ENCODE data around the gene AUTS2. TPM values are rescaled to one million over a fixed set of nuclear protein-coding genes. Genes with fewer than 3 reads are reported as not detected.

Gene AUTS2
- total and polyA plus RNA-seq, 2 experiments from 2014 or later: 32.0 to 91.0 TPM

- Mint-ChIP-seq H3K9me3 (peaks cover 4% of the 10 kb centered on the region; the same call in 2 of the 3 replicates), H3K27me3 (ENCODE audit: insufficient read depth, low read depth, poor library complexity) (no peaks in the 10 kb centered on the region), H3K27ac (no peak overlapping the region), H3K36me3 (ENCODE audit: low read depth) (no peaks in the 10 kb centered on the region), H3K4me3 (no peak overlapping the region), H3K4me1 (no peaks in the 10 kb centered on the region)
- Histone ChIP-seq H3K4me2 (no peak overlapping the region), H3K4me1 (ENCODE audit: insufficient read depth) (no peaks in the 10 kb centered on the region), H3K9me2 (ENCODE audit: insufficient read depth) (0 out of 2 replicates have a peak, but pooled peaks cover 14% of the 10 kb centered on the region), H3K79me2 (replicated peaks; ENCODE audit: insufficient read depth) (no peaks in the 10 kb centered on the region), H3F3A (replicated peaks; ENCODE audit: low read depth) (no peaks in the 10 kb centered on the region), H3K27me3 (ENCODE audit: insufficient read depth) (no peaks in the 10 kb centered on the region), H4K20me1 (replicated peaks; ENCODE audit: insufficient read depth) (no peaks in the 10 kb centered on the region), H3K36me3 (ENCODE audit: insufficient read depth) (no peaks in the 10 kb centered on the region), H3K4me3 (no peak overlapping the region), H2AFZ (no peak overlapping the region), H3K27ac (ENCODE audit: low read depth) (no peak overlapping the region)
- no peak for ATAC-seq
- TF ChIP-seq EZH2 (IDR thresholded peaks at IDR 0.05; ENCODE audit: low read depth, unreplicated experiment) (no peak), EZH2phosphoT487 (IDR thresholded peaks at IDR 0.05; ENCODE audit: unreplicated experiment) (no peak), ZNF114 (CRISPR knock-in tag; IDR thresholded peaks at IDR 0.05) (no peak), ZNF331 (CRISPR knock-in tag; IDR thresholded peaks at IDR 0.05; ENCODE audit: low read depth) (no peak), POLR2AphosphoS5 (IDR thresholded peaks at IDR 0.05; ENCODE audit: low read depth) (no peak), NANOG (IDR thresholded peaks at IDR 0.05; ENCODE audit: borderline replicate concordance) (no peak), CREB1 (CRISPR knock-in tag; IDR thresholded peaks at IDR 0.05; ENCODE audit: low read depth) (no peak), REST (IDR thresholded peaks at IDR 0.05; ENCODE audit: unreplicated experiment) (no peak), JUNB (IDR thresholded peaks at IDR 0.05; ENCODE audit: unreplicated experiment) (no peak), STAT1 (IDR thresholded peaks at IDR 0.05; ENCODE audit: unreplicated experiment) (no peak), CTCF (conservative IDR thresholded peaks at IDR 0.05; ENCODE audit: low read depth in 2 of 2) (no peak)
- TF ChIP-seq, protein P1, sequence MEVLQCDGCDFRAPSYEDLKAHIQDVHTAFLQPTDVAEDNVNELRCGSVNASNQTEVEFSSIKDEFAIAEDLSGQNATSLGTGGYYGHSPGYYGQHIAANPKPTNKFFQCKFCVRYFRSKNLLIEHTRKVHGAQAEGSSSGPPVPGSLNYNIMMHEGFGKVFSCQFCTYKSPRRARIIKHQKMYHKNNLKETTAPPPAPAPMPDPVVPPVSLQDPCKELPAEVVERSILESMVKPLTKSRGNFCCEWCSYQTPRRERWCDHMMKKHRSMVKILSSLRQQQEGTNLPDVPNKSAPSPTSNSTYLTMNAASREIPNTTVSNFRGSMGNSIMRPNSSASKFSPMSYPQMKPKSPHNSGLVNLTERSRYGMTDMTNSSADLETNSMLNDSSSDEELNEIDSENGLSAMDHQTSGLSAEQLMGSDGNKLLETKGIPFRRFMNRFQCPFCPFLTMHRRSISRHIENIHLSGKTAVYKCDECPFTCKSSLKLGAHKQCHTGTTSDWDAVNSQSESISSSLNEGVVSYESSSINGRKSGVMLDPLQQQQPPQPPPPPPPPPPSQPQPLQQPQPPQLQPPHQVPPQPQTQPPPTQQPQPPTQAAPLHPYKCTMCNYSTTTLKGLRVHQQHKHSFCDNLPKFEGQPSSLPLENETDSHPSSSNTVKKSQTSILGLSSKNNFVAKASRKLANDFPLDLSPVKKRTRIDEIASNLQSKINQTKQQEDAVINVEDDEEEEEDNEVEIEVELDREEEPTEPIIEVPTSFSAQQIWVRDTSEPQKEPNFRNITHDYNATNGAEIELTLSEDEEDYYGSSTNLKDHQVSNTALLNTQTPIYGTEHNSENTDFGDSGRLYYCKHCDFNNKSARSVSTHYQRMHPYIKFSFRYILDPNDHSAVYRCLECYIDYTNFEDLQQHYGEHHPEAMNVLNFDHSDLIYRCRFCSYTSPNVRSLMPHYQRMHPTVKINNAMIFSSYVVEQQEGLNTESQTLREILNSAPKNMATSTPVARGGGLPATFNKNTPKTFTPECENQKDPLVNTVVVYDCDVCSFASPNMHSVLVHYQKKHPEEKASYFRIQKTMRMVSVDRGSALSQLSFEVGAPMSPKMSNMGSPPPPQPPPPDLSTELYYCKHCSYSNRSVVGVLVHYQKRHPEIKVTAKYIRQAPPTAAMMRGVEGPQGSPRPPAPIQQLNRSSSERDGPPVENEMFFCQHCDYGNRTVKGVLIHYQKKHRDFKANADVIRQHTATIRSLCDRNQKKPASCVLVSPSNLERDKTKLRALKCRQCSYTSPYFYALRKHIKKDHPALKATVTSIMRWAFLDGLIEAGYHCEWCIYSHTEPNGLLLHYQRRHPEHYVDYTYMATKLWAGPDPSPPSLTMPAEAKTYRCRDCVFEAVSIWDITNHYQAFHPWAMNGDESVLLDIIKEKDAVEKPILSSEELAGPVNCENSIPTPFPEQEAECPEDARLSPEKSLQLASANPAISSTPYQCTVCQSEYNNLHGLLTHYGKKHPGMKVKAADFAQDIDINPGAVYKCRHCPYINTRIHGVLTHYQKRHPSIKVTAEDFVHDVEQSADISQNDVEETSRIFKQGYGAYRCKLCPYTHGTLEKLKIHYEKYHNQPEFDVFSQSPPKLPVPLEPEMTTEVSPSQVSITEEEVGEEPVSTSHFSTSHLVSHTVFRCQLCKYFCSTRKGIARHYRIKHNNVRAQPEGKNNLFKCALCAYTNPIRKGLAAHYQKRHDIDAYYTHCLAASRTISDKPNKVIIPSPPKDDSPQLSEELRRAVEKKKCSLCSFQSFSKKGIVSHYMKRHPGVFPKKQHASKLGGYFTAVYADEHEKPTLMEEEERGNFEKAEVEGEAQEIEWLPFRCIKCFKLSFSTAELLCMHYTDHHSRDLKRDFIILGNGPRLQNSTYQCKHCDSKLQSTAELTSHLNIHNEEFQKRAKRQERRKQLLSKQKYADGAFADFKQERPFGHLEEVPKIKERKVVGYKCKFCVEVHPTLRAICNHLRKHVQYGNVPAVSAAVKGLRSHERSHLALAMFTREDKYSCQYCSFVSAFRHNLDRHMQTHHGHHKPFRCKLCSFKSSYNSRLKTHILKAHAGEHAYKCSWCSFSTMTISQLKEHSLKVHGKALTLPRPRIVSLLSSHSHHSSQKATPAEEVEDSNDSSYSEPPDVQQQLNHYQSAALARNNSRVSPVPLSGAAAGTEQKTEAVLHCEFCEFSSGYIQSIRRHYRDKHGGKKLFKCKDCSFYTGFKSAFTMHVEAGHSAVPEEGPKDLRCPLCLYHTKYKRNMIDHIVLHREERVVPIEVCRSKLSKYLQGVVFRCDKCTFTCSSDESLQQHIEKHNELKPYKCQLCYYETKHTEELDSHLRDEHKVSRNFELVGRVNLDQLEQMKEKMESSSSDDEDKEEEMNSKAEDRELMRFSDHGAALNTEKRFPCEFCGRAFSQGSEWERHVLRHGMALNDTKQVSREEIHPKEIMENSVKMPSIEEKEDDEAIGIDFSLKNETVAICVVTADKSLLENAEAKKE (CRISPR knock-in tag; IDR thresholded peaks at IDR 0.05): no peak
- TF ChIP-seq, protein P2, sequence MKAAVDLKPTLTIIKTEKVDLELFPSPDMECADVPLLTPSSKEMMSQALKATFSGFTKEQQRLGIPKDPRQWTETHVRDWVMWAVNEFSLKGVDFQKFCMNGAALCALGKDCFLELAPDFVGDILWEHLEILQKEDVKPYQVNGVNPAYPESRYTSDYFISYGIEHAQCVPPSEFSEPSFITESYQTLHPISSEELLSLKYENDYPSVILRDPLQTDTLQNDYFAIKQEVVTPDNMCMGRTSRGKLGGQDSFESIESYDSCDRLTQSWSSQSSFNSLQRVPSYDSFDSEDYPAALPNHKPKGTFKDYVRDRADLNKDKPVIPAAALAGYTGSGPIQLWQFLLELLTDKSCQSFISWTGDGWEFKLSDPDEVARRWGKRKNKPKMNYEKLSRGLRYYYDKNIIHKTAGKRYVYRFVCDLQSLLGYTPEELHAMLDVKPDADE (IDR thresholded peaks at IDR 0.05): no peak
- no peak for DNase-seq (ENCODE audit: low spot score)
These were observed 882.8 kb downstream of the AUTS2 start for GRCh38 chr7:70480927-70481569.

Measured in GM23338 (cell line).